Muscle layer of colon (tissue), 2 donors: ENCODE measurements around the gene TCL1A.

Experiments
- H3K27ac ChIP-seq: one replicate; pipeline ENCODE4 v1.7.0; 2013; ENCODE audit warnings: low read depth, mild to moderate bottlenecking, low read length, moderate library complexity
- H3K27me3 ChIP-seq, 2 donors: one replicate each; pipeline ENCODE4 v1.7.0; 2013; ENCODE audit warnings: low read length in 2 of 2, mild to moderate bottlenecking in 2 of 2; ENCODE audit not compliant: insufficient read depth in 2 of 2, control insufficient read depth in 1 of 2
- H3K36me3 ChIP-seq: one replicate; pipeline ENCODE4 v1.7.0; 2013; ENCODE audit warnings: mild to moderate bottlenecking, low read length; ENCODE audit not compliant: insufficient read depth
- H3K4me1 ChIP-seq: one replicate; pipeline ENCODE4 v1.7.0; 2013; ENCODE audit warnings: mild to moderate bottlenecking, low read length; ENCODE audit not compliant: insufficient read depth
- H3K4me3 ChIP-seq, 2 donors: one replicate each; pipeline ENCODE4 v1.7.0; 2013; ENCODE audit warnings: low read length in 2 of 2, low read depth in 1 of 2, mild to moderate bottlenecking in 1 of 2, moderate library complexity in 1 of 2
- H3K9ac ChIP-seq: one replicate; pipeline ENCODE4 v1.7.0; 2013; ENCODE audit warnings: low read length
- H3K9me3 ChIP-seq: one replicate; pipeline ENCODE4 v1.7.0; 2013; ENCODE audit warnings: mild to moderate bottlenecking, low read length
- donor health status: abdominal sarcoma.
- donor health status: Adenocarcinoma of cecum.

The TCL1A gene

GRCh38 chr14:95689441-95689840, 24.5 kb downstream of the TCL1A start:
- H3K9ac ChIP-seq, result no peak overlapping the region
- no peaks in the 10 kb centered on the region for H3K36me3 ChIP-seq
- no peak overlapping the region for H3K4me3 ChIP-seq
- no peaks in the 10 kb centered on the region for H3K4me1 ChIP-seq
- no peak overlapping the region for H3K27ac ChIP-seq
- no peaks in the 10 kb centered on the region for H3K27me3 ChIP-seq
- H3K9me3 ChIP-seq, result no peaks in the 10 kb centered on the region

GRCh38 chr14:95686935-95687334, 27.0 kb downstream of the TCL1A start:
- H3K27me3 ChIP-seq, result no peaks in the 10 kb centered on the region
- no peaks in the 10 kb centered on the region for H3K9me3 ChIP-seq
- H3K9ac ChIP-seq, result no peak overlapping the region
- no peaks in the 10 kb centered on the region for H3K4me1 ChIP-seq
- no peak overlapping the region for H3K27ac ChIP-seq
- H3K36me3 ChIP-seq, result no peaks in the 10 kb centered on the region
- no peak overlapping the region for H3K4me3 ChIP-seq

GRCh38 chr14:95685978-95686922, 27.7 kb downstream of the TCL1A start, which contains the start of gene TCL1B:
TSS of gene TCL1B (plus strand) at chr14:95686426. CDS start at chr14:95686468, 42 bp downstream.
- no peaks in the 10 kb centered on the region for H3K27me3 ChIP-seq
- no peaks in the 10 kb centered on the region for H3K36me3 ChIP-seq
- no peak within 1 kb of the TSS for H3K9ac ChIP-seq
- no peak within 1 kb of the TSS for H3K27ac ChIP-seq
- H3K9me3 ChIP-seq, result no peaks in the 10 kb centered on the region
- H3K4me3 ChIP-seq, result no peak within 1 kb of the TSS
- H3K4me1 ChIP-seq, result no peaks in the 10 kb centered on the region

GRCh38 chr14:95683793-95684192, 30.1 kb downstream of the TCL1A start:
- Histone ChIP-seq H3K27me3 (no peaks in the 10 kb centered on the region), H3K4me1 (no peaks in the 10 kb centered on the region), H3K9me3 (no peaks in the 10 kb centered on the region), H3K27ac (no peak overlapping the region), H3K36me3 (no peaks in the 10 kb centered on the region), H3K9ac (no peak overlapping the region), H3K4me3 (no peak overlapping the region)

- Histone ChIP-seq H3K4me1 (no peaks in the 10 kb centered on the region), H3K9ac (no peak overlapping the region)
Measured at GRCh38 chr14:95681153-95681552, 32.8 kb downstream of the TCL1A start.

GRCh38 chr14:95679998-95680735, 33.8 kb downstream of the TCL1A start:
- Histone ChIP-seq H3K27me3 (no peaks in the 10 kb centered on the region), H3K4me1 (no peaks in the 10 kb centered on the region), H3K9ac (no peak overlapping the region), H3K9me3 (no peaks in the 10 kb centered on the region), H3K4me3 (no peak overlapping the region), H3K27ac (no peak overlapping the region), H3K36me3 (no peaks in the 10 kb centered on the region)

More at GRCh38 chr14:95681153-95681552, 32.8 kb downstream of the TCL1A start:
- Histone ChIP-seq H3K4me3 (no peak overlapping the region), H3K36me3 (no peaks in the 10 kb centered on the region), H3K27ac (no peak overlapping the region), H3K27me3 (no peaks in the 10 kb centered on the region), H3K9me3 (no peaks in the 10 kb centered on the region)

- Histone ChIP-seq H3K9ac (no peak overlapping the region), H3K27ac (no peak overlapping the region), H3K9me3 (no peaks in the 10 kb centered on the region), H3K36me3 (no peaks in the 10 kb centered on the region), H3K4me1 (no peaks in the 10 kb centered on the region), H3K4me3 (no peak overlapping the region), H3K27me3 (no peaks in the 10 kb centered on the region)
Measured at GRCh38 chr14:95679148-95679815, 34.6 kb downstream of the TCL1A start.

GRCh38 chr14:95677179-95677835, 36.6 kb downstream of the TCL1A start:
- Histone ChIP-seq H3K27me3 (no peaks in the 10 kb centered on the region), H3K27ac (no peak overlapping the region)

GRCh38 chr14:95675486-95675885, 38.4 kb downstream of the TCL1A start:
- H3K36me3 ChIP-seq, result no peaks in the 10 kb centered on the region
- no peaks in the 10 kb centered on the region for H3K4me1 ChIP-seq
- no peaks in the 10 kb centered on the region for H3K9me3 ChIP-seq
- H3K9ac ChIP-seq, result no peak overlapping the region
- no peak overlapping the region for H3K27ac ChIP-seq
- H3K27me3 ChIP-seq, result no peaks in the 10 kb centered on the region
- no peak overlapping the region for H3K4me3 ChIP-seq

More at GRCh38 chr14:95677179-95677835, 36.6 kb downstream of the TCL1A start:
- Histone ChIP-seq H3K4me3 (no peak overlapping the region), H3K9ac (no peak overlapping the region), H3K9me3 (no peaks in the 10 kb centered on the region), H3K36me3 (no peaks in the 10 kb centered on the region), H3K4me1 (no peaks in the 10 kb centered on the region)

GRCh38 chr14:95674613-95675012, 39.3 kb downstream of the TCL1A start:
- Histone ChIP-seq H3K4me3 (no peak overlapping the region), H3K4me1 (no peaks in the 10 kb centered on the region), H3K27me3 (no peaks in the 10 kb centered on the region), H3K36me3 (no peaks in the 10 kb centered on the region), H3K9me3 (no peaks in the 10 kb centered on the region), H3K27ac (no peak overlapping the region), H3K9ac (no peak overlapping the region)
